Anterior cingulate cortex (tissue), 58 donors: Measurements from ENCODE around the gene SIK3.
A peak's percentile ranks its signal among the peaks of the same experiment; 100 is the strongest.

Experiments
- DNase-seq, 58 donors: peaks; one replicate each; lab custom pipeline; 2025; lab: John Stamatoyannopoulos, UW

Gene SIK3

GRCh38 chr11:116910847-116911246 lies 187.4 kb downstream of the SIK3 start:
- no peak for DNase-seq

- no peak for DNase-seq
Observed at GRCh38 chr11:116910378-116910777, 187.8 kb downstream of the SIK3 start.

GRCh38 chr11:116909245-116909644 lies 189.0 kb downstream of the SIK3 start:
- DNase-seq, result no peak

- no peak for DNase-seq
Observed at GRCh38 chr11:116906479-116906878, 191.7 kb downstream of the SIK3 start.

GRCh38 chr11:116903090-116903489 lies 195.1 kb downstream of the SIK3 start:
- peak in 1 of 58 donors; percentile 29 for DNase-seq

GRCh38 chr11:116901964-116902688 lies 196.1 kb downstream of the SIK3 start:
- DNase-seq, result no peak

GRCh38 chr11:116901211-116901610 lies 197.0 kb downstream of the SIK3 start:
- peak in 2 of 58 donors; percentile 1 to 55 for DNase-seq

- DNase-seq, result no peak
Observed at GRCh38 chr11:116896211-116896610, 202.0 kb downstream of the SIK3 start.

GRCh38 chr11:116895048-116895757 lies 203.0 kb downstream of the SIK3 start:
- peak in 3 of 58 donors; percentile 7 to 11 (median 9) for DNase-seq

GRCh38 chr11:116893906-116894305 lies 204.3 kb downstream of the SIK3 start:
- DNase-seq, result no peak

- no peak for DNase-seq
Observed at GRCh38 chr11:116893437-116893836, 204.8 kb downstream of the SIK3 start.

GRCh38 chr11:116892374-116892773 lies 205.9 kb downstream of the SIK3 start:
- DNase-seq, result no peak

- DNase-seq, result peak in 2 of 58 donors; percentile 11 to 12
Observed at GRCh38 chr11:116891746-116892145, 206.5 kb downstream of the SIK3 start.

- DNase-seq, result no peak
Observed at GRCh38 chr11:116890607-116891006, 207.6 kb downstream of the SIK3 start.

GRCh38 chr11:116890193-116890592 lies 208.0 kb downstream of the SIK3 start:
- DNase-seq, result no peak

GRCh38 chr11:116888884-116889549 lies 209.2 kb downstream of the SIK3 start:
- DNase-seq, result no peak

- peak in 13 of 58 donors; percentile 7 to 56 (median 21) for DNase-seq
Observed at GRCh38 chr11:116888024-116888423, 210.2 kb downstream of the SIK3 start.

- peak in 6 of 58 donors; percentile 16 to 59 (median 29) for DNase-seq
Observed at GRCh38 chr11:116885951-116886655, 212.1 kb downstream of the SIK3 start.

- DNase-seq, result no peak
Observed at GRCh38 chr11:116882386-116882785, 215.8 kb downstream of the SIK3 start.

GRCh38 chr11:116881143-116881542 lies 217.1 kb downstream of the SIK3 start:
- DNase-seq, result peak in 28 of 58 donors; percentile 6 to 52 (median 28)
